ENCODE results near the gene VPS18.

The VPS18 gene

DNA sequence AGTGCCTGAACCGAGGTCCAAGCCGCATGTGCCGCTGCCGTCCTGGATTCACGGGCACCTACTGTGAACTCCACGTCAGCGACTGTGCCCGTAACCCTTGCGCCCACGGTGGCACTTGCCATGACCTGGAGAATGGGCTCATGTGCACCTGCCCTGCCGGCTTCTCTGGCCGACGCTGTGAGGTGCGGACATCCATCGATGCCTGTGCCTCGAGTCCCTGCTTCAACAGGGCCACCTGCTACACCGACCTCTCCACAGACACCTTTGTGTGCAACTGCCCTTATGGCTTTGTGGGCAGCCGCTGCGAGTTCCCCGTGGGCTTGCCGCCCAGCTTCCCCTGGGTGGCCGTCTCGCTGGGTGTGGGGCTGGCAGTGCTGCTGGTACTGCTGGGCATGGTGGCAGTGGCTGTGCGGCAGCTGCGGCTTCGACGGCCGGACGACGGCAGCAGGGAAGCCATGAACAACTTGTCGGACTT is 42.0 kb downstream of the VPS18 start:
- no peak for DNase-seq

DNA sequence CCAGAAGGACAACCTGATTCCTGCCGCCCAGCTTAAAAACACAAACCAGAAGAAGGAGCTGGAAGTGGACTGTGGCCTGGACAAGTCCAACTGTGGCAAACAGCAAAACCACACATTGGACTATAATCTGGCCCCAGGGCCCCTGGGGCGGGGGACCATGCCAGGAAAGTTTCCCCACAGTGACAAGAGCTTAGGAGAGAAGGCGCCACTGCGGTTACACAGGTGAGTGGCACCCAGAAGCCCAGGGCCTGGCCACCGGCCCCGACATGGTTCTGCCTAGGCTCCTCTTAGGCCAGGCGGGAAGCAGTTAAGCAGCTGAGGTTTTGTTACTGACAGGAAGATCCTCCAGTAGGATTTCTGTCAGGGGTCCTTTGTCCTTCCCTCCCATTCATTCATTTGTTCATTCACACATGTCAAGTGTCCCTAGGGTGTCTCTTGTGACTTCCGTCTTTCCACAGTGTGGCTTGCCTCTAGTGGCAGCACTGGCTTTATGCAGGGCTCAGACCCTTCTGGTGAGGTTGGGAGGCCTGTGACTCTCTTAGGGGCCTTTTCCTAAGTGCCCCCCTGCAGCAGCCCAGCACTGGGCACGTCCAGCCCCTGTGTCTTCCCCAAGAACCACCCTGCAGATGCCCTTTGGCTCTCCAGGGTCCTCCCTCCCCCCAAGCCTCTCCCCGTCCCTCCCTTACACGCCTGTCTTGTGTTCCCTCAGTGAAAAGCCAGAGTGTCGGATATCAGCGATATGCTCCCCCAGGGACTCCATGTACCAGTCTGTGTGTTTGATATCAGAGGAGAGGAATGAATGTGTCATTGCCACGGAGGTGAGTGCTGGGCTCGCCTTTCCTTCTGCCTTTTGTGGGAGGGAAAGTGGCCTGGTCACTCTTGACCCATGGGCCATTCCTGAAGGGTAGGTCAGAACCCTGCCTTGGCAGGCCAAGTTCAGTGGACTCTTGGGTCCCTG is 42.7 kb downstream of the VPS18 start:
- no peak for DNase-seq

DNA sequence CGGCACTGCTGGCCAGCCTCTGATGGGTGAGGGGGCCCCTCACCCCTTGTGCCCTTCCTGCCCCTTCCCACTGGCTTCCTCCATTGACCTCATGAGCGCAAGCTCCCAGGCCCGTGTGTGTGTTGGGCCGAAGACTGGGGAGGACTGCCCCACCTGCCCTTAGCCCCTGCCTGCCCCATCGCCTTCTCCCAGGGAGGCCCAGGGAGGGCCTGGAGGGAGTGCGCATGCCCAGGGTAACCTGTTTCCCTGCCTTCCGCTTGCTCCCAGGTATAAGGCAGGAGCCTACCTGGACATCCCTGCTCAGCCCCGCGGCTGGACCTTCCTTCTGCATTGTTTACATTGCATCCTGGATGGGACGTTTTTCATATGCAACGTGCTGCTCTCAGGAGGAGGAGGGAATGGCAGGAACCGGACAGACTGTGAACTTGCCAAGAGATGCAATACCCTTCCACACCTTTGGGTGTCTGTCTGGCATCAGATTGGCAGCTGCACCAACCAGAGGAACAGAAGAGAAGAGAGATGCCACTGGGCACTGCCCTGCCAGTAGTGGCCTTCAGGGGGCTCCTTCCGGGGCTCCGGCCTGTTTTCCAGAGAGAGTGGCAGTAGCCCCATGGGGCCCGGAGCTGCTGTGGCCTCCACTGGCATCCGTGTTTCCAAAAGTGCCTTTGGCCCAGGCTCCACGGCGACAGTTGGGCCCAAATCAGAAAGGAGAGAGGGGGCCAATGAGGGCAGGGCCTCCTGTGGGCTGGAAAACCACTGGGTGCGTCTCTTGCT is 43.7 kb downstream of the VPS18 start:
- no peak for DNase-seq

DNA sequence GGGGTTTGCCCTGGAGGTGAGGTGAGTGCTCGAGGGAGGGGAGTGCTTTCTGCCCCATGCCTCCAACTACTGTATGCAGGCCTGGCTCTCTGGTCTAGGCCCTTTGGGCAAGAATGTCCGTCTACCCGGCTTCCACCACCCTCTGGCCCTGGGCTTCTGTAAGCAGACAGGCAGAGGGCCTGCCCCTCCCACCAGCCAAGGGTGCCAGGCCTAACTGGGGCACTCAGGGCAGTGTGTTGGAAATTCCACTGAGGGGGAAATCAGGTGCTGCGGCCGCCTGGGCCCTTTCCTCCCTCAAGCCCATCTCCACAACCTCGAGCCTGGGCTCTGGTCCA is 44.3 kb downstream of the VPS18 start:
- DNase-seq, result no peak

DNA sequence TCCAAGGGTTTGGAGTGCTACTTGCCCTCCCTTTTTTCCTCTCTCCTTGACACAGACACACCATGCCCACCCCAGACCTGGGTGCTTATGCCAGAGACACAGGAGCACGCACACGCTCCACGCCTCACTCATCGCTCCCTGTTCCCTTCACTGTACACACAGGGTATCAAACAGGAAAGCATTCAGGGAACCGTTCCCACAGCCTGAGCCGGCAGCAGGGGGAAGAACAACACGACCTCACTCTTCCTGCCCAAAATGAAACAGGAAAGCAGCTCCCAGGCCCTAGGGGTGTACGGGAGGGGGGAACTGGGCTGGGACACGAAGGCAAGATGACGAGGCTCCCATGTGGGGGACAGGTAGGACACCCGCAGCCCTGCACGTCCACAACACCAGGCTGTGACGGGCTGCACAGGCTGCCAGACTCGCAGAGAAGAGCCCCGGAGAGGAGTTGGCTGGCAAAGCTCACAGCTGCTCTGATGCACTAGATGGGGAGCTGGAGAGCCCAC is 46.1 kb downstream of the VPS18 start:
- peak; percentile 35 for DNase-seq

DNA sequence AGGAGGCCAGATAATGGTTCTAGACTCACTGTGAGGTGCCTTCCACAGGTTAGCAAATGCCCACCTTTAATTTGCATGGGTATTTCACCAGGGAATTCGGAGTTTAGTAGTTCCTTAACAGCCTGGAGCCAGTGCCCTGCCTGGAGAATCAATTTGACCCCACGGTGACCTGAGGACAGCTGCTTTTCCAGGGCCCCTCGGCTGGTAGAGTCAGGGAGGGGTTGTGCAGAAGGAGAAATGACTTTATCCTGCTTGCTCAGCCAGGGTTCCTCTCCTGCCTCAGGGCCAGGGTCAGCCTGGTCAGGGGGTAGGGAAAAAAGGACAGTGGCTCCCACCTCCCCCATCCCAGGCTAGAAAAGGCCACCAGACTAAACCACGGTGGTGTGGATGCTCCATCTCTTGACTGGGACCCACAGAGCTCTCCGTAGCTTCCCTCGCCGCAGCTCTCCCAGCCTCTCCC is 46.8 kb downstream of the VPS18 start:
- no peak for DNase-seq

DNA sequence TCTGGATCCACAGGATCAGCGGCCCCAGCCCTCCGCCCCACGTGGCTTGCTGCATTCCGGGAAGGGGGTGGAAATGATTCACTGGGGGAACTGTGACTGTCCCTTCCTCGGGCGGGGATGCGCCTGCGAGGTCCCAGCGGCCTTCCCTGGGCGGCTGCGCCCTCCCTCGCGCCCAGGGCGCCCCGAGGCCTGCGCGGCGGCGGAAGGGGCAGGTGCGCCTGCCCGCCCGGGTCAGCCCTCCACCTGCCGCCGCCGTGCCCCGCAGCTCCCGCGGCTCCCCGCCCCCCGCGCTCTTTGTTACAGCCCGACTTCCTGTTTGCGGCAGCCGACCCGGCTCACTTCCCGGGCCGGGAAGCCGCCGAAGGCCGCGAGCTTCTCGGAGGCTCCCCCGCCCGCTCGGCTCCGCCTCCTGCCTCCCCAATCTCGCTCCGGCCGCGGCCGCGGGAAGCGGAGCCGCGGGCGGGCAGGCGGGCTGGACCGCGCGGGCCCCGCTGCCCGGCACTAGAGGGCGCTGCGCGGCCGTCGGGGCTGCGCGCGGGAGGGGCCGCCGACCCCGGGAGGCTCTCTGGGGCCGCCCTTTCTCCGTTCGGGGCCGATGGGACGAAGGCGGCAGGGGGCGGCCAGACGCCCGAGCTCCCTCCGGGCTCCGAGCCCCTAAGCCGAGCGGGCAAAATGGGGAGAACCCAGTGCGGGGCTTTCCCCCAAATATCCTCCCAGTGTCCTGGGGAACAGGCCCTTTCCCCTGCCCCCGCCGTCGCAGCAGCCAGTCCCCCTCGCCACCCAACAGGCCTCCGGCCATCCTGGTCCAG is 47.5 kb downstream of the VPS18 start:
- DNase-seq, result peak; percentile 86

DNA sequence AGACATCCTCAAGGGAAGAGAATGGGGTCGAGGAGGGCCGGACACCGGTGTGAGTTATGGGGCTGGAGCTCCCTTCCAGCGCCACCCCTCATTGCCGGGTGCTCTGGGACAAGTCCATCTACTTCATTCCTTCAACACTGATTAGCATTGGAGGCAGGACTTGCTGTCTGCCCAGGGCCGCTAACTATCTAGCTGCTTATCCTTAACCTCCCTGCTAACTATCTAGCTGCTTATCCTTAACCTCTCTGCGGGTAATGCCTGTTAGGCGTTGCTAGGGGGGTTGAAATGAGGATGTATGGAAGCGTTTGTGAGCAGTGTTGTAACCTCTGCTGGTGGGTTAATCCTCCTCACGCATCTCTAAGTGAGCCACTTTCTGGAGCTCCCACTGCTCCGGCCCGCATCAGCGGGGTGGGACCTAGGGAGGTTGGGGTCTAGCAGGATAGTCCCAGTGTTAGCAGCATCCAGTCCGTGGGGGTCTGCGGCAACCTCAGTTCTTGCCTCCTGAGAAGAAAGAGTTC is 48.1 kb downstream of the VPS18 start:
- no peak for DNase-seq

DNA sequence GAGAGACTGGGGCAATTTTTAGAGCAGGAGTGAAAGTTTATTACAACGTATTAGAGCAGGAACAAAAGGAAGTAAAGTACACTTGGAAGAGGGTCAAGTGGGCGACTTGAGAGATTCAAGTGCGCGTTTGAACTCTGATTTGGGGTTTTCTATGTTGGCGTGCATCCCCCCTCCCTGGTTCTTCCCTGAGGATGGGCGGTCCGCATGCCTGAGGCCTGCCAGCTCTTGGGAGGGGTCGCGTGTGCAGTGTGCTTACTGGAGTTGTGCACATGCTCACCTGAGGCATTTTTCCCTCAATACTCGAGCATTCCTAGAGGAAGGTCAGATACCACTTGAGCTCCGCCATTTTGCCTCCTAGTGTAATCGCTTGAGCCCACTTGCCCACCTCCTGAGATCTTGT is 48.6 kb downstream of the VPS18 start:
- no peak for DNase-seq

DNA sequence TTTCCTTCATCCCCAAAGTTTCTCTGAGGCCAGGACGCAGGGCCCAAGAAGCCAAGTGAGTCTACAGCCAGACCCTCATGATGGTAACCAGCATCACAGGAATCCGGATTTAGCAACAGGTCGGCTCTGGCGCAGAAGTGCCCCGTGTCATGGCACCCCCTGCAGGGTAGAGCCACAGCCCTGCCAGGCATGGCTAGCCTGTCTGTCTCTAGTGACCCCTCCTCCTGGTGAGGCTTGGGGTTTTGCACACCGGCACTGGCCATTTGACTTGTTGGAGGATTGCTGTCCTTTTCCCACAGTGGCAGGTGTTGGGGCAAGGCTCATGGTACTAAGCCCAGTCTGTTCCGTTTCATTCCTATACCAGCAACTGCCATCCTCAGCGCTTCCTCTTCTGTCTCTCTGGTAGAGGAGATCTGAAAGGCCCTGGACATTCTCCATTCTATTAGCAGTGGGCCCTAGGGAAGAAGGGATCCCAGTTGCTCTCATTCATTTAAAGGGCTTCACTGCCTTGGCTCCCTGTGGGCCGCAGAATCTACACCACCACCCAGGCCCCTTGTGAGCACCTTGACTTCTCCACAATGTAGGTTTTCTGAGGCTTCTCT is 49.6 kb downstream of the VPS18 start:
- no peak for DNase-seq

DNA sequence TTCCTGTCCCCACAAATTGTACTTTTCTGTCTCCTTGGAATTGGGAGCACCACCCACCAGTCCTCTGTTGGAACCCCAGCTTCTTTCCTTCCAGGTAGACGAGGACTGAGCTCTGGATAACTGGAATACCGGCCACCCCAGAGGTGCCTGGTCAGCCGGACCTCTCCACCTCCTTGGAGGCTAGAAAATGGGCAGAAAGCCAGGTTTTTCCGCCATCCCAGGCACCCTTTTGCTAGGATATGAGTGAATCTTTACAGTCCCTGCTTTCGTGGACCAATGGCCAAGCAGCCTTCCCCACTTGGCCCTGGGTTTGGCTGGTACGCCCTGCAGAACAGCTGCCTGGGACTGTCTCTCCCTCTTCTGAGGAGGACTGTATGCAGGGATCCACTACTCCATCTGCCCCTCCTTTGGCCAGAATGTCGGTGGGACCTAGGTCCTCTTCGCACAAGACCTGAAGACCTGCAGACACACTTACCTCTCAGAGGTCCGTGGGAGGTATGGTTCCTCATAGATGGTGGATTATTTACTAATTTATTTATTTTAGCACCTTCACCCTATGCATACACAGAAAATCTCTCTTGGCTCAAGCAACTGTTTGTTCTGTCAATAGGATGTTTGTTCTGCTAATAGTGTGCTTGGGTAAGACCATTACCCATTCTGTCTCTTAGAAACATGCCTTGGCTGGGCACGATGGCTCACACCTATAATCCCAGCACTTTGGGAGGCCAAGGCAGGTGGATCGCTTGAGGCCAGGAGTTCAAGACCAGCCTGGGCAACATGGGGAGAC is 50.5 kb downstream of the VPS18 start:
- no peak for DNase-seq

DNA sequence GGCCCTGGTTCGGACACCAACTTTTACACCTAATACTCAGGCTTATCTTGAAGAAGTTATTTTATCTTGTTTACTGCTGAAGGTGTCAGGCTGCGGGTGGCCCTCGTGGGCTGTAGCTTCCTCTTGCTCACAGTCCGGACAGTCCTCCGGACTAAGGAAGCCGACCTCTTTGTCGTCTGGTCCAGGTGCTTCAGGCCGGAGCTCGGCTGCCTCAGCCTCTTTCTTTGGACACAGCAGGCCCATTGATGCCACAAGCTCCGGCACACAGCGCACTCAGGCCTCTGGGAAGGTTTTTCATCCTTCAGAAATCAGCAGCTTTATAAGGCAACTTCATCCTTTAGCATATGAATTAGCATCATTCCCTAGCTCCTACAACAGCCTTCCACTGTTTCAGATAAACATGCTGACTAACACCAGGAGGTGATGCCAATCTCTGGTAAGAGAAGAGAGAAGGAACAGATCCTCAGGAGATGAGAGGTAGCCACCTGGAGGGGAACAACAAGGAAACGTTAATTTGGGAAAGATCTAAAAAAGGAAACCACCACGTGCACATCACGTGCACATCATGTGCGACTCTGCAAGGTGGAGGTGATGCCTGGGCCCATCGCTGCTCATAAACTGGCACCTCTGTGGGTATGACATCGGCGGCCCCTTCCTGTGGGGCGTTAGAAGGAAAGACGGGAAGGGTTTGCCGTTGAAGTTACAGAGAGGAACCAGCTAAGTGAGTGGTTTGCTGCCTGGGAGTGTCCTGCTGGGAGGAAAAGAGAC is 54.6 kb downstream of the VPS18 start:
- no peak for DNase-seq

DNA sequence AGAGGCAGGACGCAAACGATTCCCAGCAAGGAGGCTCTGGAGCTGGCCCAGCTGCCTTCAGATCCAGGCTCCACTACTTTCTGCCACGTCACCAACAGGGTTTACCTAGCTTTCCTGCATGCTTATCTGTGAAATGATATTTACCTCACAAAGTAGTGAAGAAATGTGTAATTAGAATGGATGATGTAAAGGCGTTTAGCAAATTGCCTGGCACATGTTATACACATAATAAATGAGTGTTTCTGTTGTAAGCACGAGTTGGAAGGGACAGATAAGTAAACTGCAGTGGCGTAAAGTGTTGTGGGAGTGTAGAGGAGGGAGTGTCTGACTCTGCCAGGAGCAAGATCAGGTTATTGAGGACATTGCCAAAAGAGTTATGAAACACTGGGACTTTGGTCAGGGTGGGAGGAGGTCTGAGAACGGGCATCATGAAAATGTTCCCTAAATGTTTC is 55.5 kb downstream of the VPS18 start:
- no peak for DNase-seq

DNA sequence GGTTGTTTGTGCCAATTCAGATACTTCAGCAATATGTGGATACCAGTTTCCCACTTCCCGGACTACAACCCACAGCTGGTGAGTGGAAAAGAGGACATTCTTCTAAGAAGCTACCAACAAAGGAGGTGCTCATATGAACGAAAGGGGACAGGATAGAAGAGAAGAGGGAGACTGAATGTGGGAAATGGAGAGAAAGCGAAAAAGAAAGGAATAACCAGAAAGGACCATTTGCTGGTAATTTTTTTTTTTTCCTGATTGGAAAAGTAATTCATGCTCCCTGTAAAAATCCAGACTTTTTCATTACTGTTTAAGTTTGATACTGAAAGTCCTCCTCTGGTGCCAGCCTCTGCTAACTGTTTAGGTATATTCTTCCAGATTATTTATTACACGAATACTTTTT is 57.5 kb downstream of the VPS18 start:
- no peak for DNase-seq

DNA sequence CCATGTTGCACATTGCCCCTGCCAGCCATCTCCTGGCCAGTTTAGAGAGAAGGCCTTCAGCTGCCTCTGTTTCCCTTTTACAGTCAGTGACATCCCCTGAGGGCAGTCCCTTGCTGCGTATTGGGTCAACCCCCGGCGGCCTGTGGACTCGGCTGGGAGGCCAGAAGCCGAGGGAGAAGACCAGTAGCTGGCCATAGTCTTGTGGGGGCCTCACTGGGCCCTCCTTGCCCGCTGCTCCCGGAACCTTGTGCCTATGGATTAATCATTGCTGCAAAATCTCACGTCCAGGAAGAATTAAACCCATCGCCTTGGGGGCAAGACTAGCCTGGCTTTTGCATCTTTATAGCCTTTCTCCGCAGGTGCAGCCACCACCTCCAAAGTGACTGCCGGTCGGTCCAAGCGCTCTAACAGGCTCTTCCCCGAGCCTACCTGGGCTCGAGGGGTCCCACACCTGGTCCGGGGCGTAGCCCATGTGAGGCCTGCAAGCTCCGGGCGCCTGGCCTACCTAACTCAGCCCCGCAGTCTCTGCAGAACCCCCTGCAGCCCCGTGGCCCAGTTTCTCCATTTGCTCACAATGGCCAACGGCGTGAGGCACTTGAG is 58.2 kb downstream of the VPS18 start:
- no peak for DNase-seq

DNA sequence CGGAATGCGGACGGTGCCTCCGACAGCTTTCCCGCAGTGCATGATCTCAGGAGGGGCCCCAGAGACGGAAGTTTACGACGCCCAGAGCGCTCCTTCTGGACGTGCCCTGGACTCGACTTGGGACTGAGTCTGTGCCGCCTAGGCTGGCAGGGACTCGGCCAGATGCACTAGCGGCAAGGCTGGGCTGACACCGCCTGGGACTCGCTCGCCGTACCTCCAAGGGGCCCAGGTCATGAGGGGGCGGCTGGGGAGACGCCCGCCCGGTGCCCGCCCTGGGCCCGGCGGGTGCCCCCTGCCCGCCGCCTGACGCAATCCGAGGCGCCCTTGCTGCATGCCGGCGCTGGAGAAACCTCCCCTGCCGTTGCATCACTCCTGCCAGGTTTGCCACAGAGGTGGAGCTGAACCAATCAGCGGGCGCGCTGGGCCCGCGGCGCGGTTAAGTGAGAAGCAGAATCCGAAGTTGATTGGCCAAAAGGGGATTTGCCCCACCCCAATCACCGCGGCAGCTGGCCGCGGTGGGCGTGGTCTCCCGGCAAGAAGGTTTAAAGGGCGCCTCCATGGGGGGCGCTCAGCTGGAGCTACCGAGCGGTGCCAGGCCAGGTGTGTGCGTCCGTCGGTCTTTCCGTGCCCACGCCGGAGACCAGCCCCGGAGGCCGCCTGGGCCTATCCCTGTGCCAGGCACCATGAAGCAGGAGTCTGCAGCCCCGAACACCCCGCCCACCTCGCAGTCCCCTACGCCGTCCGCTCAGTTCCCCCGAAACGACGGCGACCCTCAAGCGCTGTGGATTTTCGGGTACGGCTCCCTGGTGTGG is 58.9 kb downstream of the VPS18 start, which contains the start of gene CHAC1:
CHAC1 (plus strand) TSS at position 571 of the 812 bp plus-strand sequence; CDS start at position 684, 113 bp downstream.
- peak; percentile 90 for DNase-seq

Data from right kidney (tissue), 1 donor.